Neural progenitor cell (in vitro differentiated cells): ENCODE measurements around the gene EPHB6.

ENCODE experiments used
- EZH2phosphoT487 ChIP-seq: fragments of 200-600 bp; sonication (generic); IDR thresholded peaks from 2 replicates; pipeline ENCODE4 v1.6.1; 2017; ENCODE audit warnings: antibody characterized with exemption
- TF ChIP-seq, protein P1 (sequence below): fragments of 200-600 bp; sonication (generic); IDR thresholded peaks from 2 replicates; pipeline ENCODE4 v1.5.1; 2017; ENCODE audit warnings: antibody characterized with exemption, mild to moderate bottlenecking

DNA sequence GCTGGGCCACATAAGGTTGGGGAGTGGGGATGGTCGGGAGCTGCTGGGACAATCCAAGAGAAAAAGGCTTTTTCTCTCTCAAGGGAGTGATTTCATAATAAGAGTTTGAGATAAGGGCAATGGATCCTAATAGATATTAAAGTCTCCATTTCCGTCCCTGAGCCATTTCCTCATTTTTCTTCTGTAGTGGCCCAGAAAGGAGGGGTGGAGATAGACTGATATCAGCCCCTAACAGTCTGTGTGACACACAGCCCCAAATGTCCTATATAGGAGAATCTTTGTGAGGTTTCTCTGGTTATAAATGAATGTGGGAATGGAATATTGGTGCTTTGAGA lies 48.9 kb upstream of the EPHB6 start:
- TF ChIP-seq, protein P1, sequence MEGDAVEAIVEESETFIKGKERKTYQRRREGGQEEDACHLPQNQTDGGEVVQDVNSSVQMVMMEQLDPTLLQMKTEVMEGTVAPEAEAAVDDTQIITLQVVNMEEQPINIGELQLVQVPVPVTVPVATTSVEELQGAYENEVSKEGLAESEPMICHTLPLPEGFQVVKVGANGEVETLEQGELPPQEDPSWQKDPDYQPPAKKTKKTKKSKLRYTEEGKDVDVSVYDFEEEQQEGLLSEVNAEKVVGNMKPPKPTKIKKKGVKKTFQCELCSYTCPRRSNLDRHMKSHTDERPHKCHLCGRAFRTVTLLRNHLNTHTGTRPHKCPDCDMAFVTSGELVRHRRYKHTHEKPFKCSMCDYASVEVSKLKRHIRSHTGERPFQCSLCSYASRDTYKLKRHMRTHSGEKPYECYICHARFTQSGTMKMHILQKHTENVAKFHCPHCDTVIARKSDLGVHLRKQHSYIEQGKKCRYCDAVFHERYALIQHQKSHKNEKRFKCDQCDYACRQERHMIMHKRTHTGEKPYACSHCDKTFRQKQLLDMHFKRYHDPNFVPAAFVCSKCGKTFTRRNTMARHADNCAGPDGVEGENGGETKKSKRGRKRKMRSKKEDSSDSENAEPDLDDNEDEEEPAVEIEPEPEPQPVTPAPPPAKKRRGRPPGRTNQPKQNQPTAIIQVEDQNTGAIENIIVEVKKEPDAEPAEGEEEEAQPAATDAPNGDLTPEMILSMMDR = no peak
- no peak for TF ChIP-seq EZH2phosphoT487
